Measurements from ENCODE around the gene TRPM2. TPM values are rescaled to one million over a fixed set of nuclear protein-coding genes. Genes with fewer than 3 reads are reported as not detected.
A peak's percentile ranks its signal among the peaks of the same experiment; 100 is the strongest.
"Not testable (repeated sequence)": the region's sequence is repeated elsewhere in the genome, so short reads cannot be mapped to it uniquely, and the experiment has no call there.

TRPM2 gene
- total RNA-seq, 1 experiment from 2014 or later = not detected

DNA sequence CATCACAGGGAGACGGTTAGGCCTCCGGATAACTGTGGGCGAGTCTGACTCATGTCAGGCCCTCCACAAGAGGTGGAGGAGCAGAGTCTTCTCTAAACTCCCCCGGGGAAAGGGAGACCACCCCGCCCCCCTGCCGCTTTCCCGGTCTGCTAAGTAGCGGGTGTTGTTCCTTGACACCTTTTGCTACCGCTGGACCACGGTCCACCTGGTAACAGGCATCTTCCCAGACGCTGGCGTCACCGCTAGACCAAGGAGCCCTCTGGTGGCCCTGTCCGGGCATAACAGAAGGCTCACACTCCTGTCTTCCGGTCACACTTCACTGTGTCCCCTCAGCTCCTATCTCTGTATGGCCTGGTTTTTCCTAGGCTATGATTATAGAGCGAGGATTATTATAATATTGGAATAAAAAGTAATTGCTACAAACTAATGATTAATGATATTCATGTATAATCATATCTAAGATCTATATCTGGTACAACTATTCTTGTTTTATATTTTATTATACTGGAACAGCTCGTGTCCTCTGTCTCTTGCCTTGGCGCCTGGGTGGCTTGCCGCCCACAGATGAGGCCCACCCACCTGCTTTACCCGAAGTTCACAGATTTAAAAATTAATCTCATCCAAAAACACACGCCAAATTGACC, 126.3 kb downstream of the TRPM2 start:
- intact Hi-C loops (cut with micrococcal nuclease; ENCODE audit: unreplicated experiment) = loop anchor here (10.0 kb wide), 1 partner anchor 665 kb away; no protein-coding TSS in a partner anchor
- not testable (repeated sequence) for H3K4me2 ChIP-seq

DNA sequence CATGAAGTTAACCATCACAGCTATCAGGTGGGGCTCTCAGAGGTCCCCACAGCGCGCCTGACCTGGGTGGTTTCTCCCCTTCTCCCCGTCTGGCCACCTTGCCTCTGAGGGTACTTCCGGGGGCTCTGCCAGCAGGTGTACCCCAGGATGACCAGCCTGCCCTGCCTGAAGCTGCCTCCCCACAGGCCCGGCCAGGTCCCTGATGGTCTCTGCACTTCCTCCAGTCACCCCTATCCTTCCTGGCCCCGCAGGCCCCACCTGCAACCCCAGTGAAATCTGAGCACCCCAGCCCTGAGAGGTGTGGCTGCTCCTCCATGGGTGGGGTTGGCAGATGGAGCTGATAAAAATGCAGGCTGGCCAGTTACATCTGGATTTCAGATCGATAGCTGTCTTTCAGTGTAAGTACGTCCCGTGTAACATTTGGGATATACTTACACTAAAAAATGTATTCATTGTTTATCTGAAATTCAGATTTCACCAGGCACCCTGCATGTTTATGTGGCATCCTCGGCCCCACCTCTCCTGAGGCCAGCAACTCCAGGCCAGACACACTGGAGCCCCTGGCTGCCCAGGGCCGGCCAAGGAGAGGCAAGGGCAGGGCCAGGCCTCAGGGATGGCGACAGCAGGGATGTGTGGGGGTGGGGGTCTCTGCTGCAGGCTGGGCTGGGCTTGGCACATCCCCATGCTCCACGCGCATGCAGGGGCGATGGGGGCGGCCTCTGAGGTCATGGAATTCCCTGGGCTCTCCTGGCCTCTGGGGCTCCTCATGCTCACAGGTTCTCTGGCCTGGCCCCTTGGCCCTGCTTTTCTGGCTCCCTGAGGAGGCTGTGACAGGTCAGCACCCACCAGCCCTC, 127.0 kb downstream of the TRPM2 start:
- H3K27ac ChIP-seq = no peak overlapping the region
- no peaks in the 10 kb centered on the region for H3K79me2 ChIP-seq (ENCODE audit: low read depth)
- ChIA-PET POLR2A (ENCODE audit: unreplicated experiment) (no interaction called here), CTCF (no interaction called here)
- DNase-seq = no peak
- no peak overlapping the region for H3K4me3 ChIP-seq
- no peak overlapping the region for H2AFZ ChIP-seq
- TF ChIP-seq EZH2 (IDR thresholded peaks at IDR 0.05; ENCODE audit: low read depth) = no peak
- TF ChIP-seq, protein P1, sequence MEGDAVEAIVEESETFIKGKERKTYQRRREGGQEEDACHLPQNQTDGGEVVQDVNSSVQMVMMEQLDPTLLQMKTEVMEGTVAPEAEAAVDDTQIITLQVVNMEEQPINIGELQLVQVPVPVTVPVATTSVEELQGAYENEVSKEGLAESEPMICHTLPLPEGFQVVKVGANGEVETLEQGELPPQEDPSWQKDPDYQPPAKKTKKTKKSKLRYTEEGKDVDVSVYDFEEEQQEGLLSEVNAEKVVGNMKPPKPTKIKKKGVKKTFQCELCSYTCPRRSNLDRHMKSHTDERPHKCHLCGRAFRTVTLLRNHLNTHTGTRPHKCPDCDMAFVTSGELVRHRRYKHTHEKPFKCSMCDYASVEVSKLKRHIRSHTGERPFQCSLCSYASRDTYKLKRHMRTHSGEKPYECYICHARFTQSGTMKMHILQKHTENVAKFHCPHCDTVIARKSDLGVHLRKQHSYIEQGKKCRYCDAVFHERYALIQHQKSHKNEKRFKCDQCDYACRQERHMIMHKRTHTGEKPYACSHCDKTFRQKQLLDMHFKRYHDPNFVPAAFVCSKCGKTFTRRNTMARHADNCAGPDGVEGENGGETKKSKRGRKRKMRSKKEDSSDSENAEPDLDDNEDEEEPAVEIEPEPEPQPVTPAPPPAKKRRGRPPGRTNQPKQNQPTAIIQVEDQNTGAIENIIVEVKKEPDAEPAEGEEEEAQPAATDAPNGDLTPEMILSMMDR (conservative IDR thresholded peaks at IDR 0.05) = no peak
- H3K4me1 ChIP-seq (replicated peaks; ENCODE audit: insufficient read depth) = no peaks in the 10 kb centered on the region
- no peaks in the 10 kb centered on the region for H3K9me2 ChIP-seq (ENCODE audit: insufficient read depth)
- H3K9me3 ChIP-seq (ENCODE audit: insufficient read depth, low read depth) = no peaks in the 10 kb centered on the region; the same call in 1 of the 2 replicates
- no peak overlapping the region for H3K4me2 ChIP-seq
- H4K20me1 ChIP-seq (ENCODE audit: insufficient read depth) = no peaks in the 10 kb centered on the region
- peaks cover 19% of the 10 kb centered on the region for H3K27me3 ChIP-seq (ENCODE audit: insufficient read depth, low read depth)
- no peaks in the 10 kb centered on the region for H3F3A ChIP-seq (ENCODE audit: insufficient read depth, low read depth)
- no peaks in the 10 kb centered on the region for H3K36me3 ChIP-seq (ENCODE audit: low read depth)
- intact Hi-C loops (cut with micrococcal nuclease; ENCODE audit: unreplicated experiment) = loop anchor here (10.0 kb wide), 1 partner anchor 666 kb away; no protein-coding TSS in a partner anchor
- no TSS peak for BruUV-seq (replicated peaks)

More for the DNA sequence above, 126.3 kb downstream of the TRPM2 start:
- H3K9me3 ChIP-seq (ENCODE audit: insufficient read depth, low read depth); H3F3A ChIP-seq (ENCODE audit: insufficient read depth, low read depth); POLR2A ChIA-PET (ENCODE audit: unreplicated experiment); H2AFZ ChIP-seq; H3K9me2 ChIP-seq (ENCODE audit: insufficient read depth); H3K36me3 ChIP-seq (ENCODE audit: low read depth); H3K27ac ChIP-seq; CTCF ChIA-PET; H3K79me2 ChIP-seq (ENCODE audit: low read depth); H4K20me1 ChIP-seq (ENCODE audit: insufficient read depth); BruUV-seq (replicated peaks); H3K4me3 ChIP-seq; H3K4me1 ChIP-seq (replicated peaks; ENCODE audit: insufficient read depth): not testable (repeated sequence)
- TF ChIP-seq, protein P1 (conservative IDR thresholded peaks at IDR 0.05) = peak; percentile 65
- peaks cover 19% of the 10 kb centered on the region for H3K27me3 ChIP-seq (ENCODE audit: insufficient read depth, low read depth)
- peak in 1 of 2 experiments; percentile 43 for DNase-seq

DNA sequence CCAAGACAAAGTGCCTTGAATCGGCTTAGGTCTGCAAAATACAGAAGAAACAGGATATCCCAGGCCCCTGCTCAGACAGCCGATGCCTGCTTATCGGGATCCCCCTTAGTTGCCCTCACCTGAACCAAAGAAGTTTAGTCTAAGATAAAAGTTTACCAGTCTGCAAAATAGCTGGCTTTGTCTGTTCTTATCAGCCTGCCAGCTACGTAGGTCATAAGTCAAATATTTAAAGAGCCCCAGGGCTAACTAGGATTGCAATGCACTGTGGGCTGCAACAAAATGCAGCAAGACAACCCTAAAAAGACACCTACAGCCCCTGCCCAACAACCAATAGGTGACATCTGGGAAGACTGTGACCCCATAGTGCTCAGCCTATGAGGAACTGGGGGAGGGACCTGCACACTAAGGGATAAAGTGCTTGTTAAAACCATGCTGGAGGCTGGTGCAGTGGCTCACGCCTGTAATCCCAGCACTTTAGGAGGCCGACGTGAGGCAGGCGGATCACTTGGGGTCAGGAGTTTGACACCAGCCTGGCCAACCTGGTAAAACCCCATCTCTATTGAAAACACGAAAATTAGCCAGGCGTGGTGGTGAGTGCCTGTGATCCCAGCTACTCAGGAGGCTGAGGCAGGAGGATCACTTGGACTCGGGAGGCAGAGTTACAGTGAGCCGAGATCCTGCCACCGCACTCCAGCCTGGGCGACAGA, 129.3 kb downstream of the TRPM2 start:
- ChIA-PET CTCF (no interaction called here), POLR2A (ENCODE audit: unreplicated experiment) (no interaction called here)
- Histone ChIP-seq H3K79me2 (ENCODE audit: low read depth) (no peaks in the 10 kb centered on the region), H2AFZ (no peak overlapping the region), H3K9me3 (ENCODE audit: insufficient read depth, low read depth) (no peaks in the 10 kb centered on the region; the same call in 1 of the 2 replicates), H3K36me3 (ENCODE audit: low read depth) (no peaks in the 10 kb centered on the region), H3K4me1 (replicated peaks; ENCODE audit: insufficient read depth) (no peaks in the 10 kb centered on the region), H4K20me1 (ENCODE audit: insufficient read depth) (no peaks in the 10 kb centered on the region), H3K4me2 (no peak overlapping the region), H3K27ac (no peak overlapping the region), H3K4me3 (no peak overlapping the region), H3K27me3 (ENCODE audit: insufficient read depth, low read depth) (peaks cover 19% of the 10 kb centered on the region), H3K9me2 (ENCODE audit: insufficient read depth) (no peaks in the 10 kb centered on the region), H3F3A (ENCODE audit: insufficient read depth, low read depth) (no peaks in the 10 kb centered on the region)
- no TSS peak for BruUV-seq (replicated peaks)
- peak in 1 of 2 experiments; percentile 49 for DNase-seq
- intact Hi-C loops (cut with micrococcal nuclease; ENCODE audit: unreplicated experiment) = loop anchor here (10.0 kb wide), 1 partner anchor 668 kb away; no protein-coding TSS in a partner anchor
- TF ChIP-seq, protein P1 (conservative IDR thresholded peaks at IDR 0.05) = no peak
- TF ChIP-seq EZH2 (IDR thresholded peaks at IDR 0.05; ENCODE audit: low read depth) = no peak
